DND-41 (cell line): Measurements from ENCODE around the gene PLA2G2E.

Experiments
- ATAC-seq: fragments of 200-7000 bp; cut with Tn5 transposase; 3 replicates; pipeline ENCODE4 v1.9.1; 2021; ENCODE audit warnings: low read depth; ENCODE audit not compliant: insufficient read depth
- DNase-seq: peaks from one replicate; pipeline ENCODE4 v3.0.0-alpha.2; 2020
- H2AFZ ChIP-seq: 2 replicates; pipeline ENCODE4 v1.6.0; 2012; ENCODE audit warnings: low read depth, low read length
- H3K27ac ChIP-seq: 2 replicates; pipeline ENCODE4 v1.5.1; 2012; ENCODE audit warnings: low read length, inconsistent platforms
- H3K27me3 ChIP-seq: fragments of 200-600 bp; sonication (generic); 2 replicates; pipeline ENCODE4 v1.6.0; 2012; ENCODE audit warnings: low read length, mild to moderate bottlenecking, inconsistent platforms; ENCODE audit not compliant: insufficient read depth, poor library complexity
- H3K36me3 ChIP-seq: 2 replicates; pipeline ENCODE4 v1.5.1; 2012; ENCODE audit warnings: low read length, inconsistent platforms; ENCODE audit not compliant: insufficient read depth
- H3K4me1 ChIP-seq: 2 replicates; pipeline ENCODE4 v1.5.1; 2012; ENCODE audit warnings: mild to moderate bottlenecking, low read length; ENCODE audit not compliant: insufficient read depth
- H3K4me2 ChIP-seq: 2 replicates; pipeline ENCODE4 v1.6.0; 2012; ENCODE audit warnings: mild to moderate bottlenecking, moderate library complexity, low read length, inconsistent platforms; ENCODE audit not compliant: insufficient read depth
- H3K4me3 ChIP-seq, 2 experiments: fragments of 200-600 bp in 1 of 2; shearing (Covaris generic) in 1 of 2; 2 replicates each; pipeline ENCODE4 v1.5.1; 2012 to 2016; ENCODE audit warnings: inconsistent platforms in 2 of 2, low read length in 2 of 2, mild to moderate bottlenecking in 2 of 2, low read depth in 1 of 2, moderate library complexity in 1 of 2
- H3K79me2 ChIP-seq: 2 replicates; pipeline ENCODE4 v1.6.0; 2012; ENCODE audit warnings: low read length, inconsistent platforms; ENCODE audit not compliant: insufficient read depth
- H3K9ac ChIP-seq: 2 replicates; pipeline ENCODE4 v1.6.0; 2012; ENCODE audit warnings: low read depth, mild to moderate bottlenecking, inconsistent platforms, low read length, moderate library complexity
- H3K9me3 ChIP-seq: 2 replicates; pipeline ENCODE4 v1.5.1; 2012; ENCODE audit warnings: low read length, moderate library complexity, mild to moderate bottlenecking, inconsistent platforms; ENCODE audit not compliant: insufficient read depth, severe bottlenecking
- H4K20me1 ChIP-seq: 2 replicates; pipeline ENCODE4 v1.6.0; 2012; ENCODE audit warnings: low read length; ENCODE audit not compliant: insufficient read depth
- EZH2 ChIP-seq: IDR thresholded peaks from 3 replicates; pipeline ENCODE4 v1.6.1; 2012; ENCODE audit warnings: borderline replicate concordance, low read depth, mild to moderate bottlenecking, moderate library complexity, low read length, inconsistent platforms; ENCODE audit not compliant: severe bottlenecking
- TF ChIP-seq, protein P1 (sequence below): IDR thresholded peaks from 2 replicates; pipeline ENCODE4 v1.5.1; 2012; ENCODE audit warnings: borderline replicate concordance, low read length, moderate library complexity, mild to moderate bottlenecking; ENCODE audit not compliant: poor library complexity, severe bottlenecking; ENCODE audit errors: extremely low read depth

PLA2G2E gene

DNA sequence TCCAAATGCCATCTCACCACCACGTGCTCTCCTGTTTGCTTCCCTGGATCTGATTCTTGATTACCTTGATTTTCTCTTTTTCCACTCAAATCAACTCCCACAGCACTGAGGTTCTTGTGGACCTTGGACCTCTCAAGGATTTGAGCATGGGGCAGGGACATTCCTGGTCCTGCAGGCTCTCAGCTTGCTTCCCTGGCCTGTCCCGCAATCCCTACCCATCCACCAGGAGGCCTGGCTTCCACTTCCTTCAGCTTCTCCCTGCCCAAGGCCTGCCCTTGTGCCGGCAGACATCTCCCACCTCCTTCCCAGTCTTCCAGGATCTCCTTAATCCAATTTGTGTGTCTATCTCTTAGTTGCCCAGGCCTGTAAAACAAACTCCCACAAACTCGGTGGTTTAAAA, 34.4 kb upstream of the PLA2G2E start:
- Histone ChIP-seq H3K9ac (no peak overlapping the region), H3K79me2 (no peaks in the 10 kb centered on the region), H3K4me1 (no peaks in the 10 kb centered on the region), H4K20me1 (no peaks in the 10 kb centered on the region), H3K27me3 (peaks cover 4% of the 10 kb centered on the region), H3K27ac (no peak overlapping the region), H3K4me2 (no peak overlapping the region), H3K9me3 (no peaks in the 10 kb centered on the region), H2AFZ (no peak overlapping the region), H3K4me3 (no peak overlapping the region), H3K36me3 (no peaks in the 10 kb centered on the region)
- ATAC-seq, result no peak
- DNase-seq, result no peak
- TF ChIP-seq EZH2, result no peak
- TF ChIP-seq, protein P1, sequence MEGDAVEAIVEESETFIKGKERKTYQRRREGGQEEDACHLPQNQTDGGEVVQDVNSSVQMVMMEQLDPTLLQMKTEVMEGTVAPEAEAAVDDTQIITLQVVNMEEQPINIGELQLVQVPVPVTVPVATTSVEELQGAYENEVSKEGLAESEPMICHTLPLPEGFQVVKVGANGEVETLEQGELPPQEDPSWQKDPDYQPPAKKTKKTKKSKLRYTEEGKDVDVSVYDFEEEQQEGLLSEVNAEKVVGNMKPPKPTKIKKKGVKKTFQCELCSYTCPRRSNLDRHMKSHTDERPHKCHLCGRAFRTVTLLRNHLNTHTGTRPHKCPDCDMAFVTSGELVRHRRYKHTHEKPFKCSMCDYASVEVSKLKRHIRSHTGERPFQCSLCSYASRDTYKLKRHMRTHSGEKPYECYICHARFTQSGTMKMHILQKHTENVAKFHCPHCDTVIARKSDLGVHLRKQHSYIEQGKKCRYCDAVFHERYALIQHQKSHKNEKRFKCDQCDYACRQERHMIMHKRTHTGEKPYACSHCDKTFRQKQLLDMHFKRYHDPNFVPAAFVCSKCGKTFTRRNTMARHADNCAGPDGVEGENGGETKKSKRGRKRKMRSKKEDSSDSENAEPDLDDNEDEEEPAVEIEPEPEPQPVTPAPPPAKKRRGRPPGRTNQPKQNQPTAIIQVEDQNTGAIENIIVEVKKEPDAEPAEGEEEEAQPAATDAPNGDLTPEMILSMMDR, result no peak

DNA sequence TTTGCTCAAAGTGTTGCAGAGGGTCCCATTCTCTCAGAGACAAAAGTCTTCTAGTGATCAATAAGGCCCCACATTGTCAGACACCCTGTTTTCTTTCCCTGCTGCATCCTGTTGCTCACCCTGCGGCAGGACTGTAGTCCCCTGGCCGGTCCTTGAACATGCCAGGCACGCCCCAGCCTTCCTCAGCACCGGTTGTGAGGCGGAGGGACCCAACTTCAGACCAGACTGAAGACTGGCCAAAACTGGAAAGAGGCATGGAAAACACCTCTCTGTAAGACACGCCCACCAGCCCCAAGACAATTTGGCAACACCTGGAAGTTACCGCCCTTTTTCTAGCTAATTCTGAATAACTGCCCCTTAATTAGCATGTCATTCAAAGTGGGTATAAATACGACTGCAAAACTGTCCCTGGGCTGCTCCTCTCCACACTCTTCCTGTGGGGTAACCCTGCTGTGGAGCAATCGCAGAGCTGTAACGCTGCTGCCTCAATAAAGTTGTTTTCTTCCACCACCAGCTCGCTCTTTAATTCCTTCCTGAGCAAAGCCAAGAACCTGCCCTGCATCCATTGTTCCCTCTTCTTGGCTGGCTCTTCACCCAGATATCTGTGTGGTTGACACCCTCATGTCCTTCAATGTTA, 32.2 kb upstream of the PLA2G2E start:
- no peak overlapping the region for H3K27ac ChIP-seq
- TF ChIP-seq, protein P1, result no peak
- TF ChIP-seq EZH2, result no peak
- DNase-seq (no peak), ATAC-seq (no peak)
- peaks cover 4% of the 10 kb centered on the region for H3K27me3 ChIP-seq
- no peaks in the 10 kb centered on the region for H3K36me3 ChIP-seq
- no peaks in the 10 kb centered on the region for H4K20me1 ChIP-seq
- no peak overlapping the region for H3K4me2 ChIP-seq
- no peaks in the 10 kb centered on the region for H3K79me2 ChIP-seq
- H3K9ac ChIP-seq, result no peak overlapping the region
- H3K9me3 ChIP-seq, result no peaks in the 10 kb centered on the region
- no peaks in the 10 kb centered on the region for H3K4me1 ChIP-seq
- no peak overlapping the region for H2AFZ ChIP-seq
- no peak overlapping the region for H3K4me3 ChIP-seq

DNA sequence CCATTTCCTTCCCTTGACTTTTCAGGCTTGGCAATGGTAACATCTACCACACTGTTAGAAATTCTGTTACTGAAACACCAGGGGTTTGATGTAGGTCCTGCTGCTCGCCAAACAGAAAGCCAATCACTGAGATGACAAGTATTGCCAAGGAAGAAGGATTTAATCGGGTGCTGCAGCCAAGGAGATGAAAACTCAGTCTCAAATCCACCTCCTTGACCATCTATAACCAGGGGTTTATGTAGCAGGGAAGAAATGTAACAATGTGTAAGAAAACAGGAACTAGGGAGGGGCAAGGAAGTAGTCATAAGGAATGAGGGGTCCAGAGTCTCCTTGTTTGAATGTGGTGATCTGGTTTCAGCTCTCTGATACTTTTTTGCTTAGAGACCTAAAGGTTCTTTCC, 30.6 kb upstream of the PLA2G2E start:
- Histone ChIP-seq H3K79me2 (no peaks in the 10 kb centered on the region), H3K36me3 (no peaks in the 10 kb centered on the region), H3K9me3 (no peaks in the 10 kb centered on the region), H3K9ac (no peak overlapping the region), H3K27me3 (peaks cover 4% of the 10 kb centered on the region), H2AFZ (no peak overlapping the region), H3K4me2 (no peak overlapping the region), H3K4me1 (no peaks in the 10 kb centered on the region), H3K4me3 (no peak overlapping the region), H3K27ac (no peak overlapping the region), H4K20me1 (no peaks in the 10 kb centered on the region)
- no peak for TF ChIP-seq EZH2
- TF ChIP-seq, protein P1, result no peak
- ATAC-seq (no peak), DNase-seq (no peak)

DNA sequence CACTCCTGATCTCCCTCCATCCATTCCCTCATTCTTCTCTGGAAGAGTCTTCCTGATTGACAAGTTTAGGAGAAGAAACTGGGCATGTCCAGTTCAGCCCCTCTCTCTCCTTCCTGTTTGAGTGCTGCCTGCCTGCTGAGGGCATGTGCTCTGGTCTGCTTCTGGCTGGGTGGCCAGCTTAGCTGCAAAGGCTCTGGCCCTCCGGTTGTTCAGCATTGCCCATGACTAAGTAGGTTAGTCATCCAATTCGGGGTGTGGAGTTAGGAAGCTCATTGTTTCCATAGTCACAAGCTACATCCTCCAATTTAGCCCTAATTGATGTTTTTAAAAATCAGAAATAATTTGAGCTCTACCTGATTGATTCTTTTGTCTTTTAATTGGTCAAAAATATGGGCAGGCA, 25.6 kb upstream of the PLA2G2E start:
- TF ChIP-seq EZH2, result no peak
- TF ChIP-seq, protein P1, result no peak
- Histone ChIP-seq H3K36me3 (no peaks in the 10 kb centered on the region), H2AFZ (no peak overlapping the region), H3K4me2 (no peak overlapping the region), H3K4me1 (no peaks in the 10 kb centered on the region), H4K20me1 (no peaks in the 10 kb centered on the region), H3K79me2 (no peaks in the 10 kb centered on the region), H3K4me3 (no peak overlapping the region), H3K9ac (no peak overlapping the region), H3K27me3 (peaks cover 3% of the 10 kb centered on the region), H3K27ac (no peak overlapping the region), H3K9me3 (no peaks in the 10 kb centered on the region)
- ATAC-seq (no peak), DNase-seq (no peak)
